ENCODE results near the gene ESRRB.

DNA sequence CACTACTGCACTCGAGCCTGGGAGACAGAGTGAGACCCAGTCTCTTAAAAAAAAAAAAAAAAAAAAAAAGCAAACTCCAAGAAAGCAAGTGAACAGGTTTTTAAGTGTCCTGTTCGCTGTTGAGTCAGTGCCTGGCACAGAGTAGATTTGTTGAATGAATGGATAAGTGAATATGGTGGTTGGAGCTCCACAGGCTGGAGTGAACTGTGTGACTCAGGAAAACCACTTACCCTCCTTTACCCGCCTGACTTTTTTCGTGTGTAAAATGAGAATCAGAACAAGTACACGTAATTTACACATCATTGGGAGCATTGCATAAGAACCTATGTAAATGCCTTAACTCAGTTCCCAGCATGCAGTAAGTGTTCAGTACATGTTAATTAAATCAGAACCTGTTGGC, 24.0 kb upstream of the ESRRB start:
- TF ChIP-seq POLR2A (IDR thresholded peaks at IDR 0.05) = no peak
- TF ChIP-seq, protein P1, sequence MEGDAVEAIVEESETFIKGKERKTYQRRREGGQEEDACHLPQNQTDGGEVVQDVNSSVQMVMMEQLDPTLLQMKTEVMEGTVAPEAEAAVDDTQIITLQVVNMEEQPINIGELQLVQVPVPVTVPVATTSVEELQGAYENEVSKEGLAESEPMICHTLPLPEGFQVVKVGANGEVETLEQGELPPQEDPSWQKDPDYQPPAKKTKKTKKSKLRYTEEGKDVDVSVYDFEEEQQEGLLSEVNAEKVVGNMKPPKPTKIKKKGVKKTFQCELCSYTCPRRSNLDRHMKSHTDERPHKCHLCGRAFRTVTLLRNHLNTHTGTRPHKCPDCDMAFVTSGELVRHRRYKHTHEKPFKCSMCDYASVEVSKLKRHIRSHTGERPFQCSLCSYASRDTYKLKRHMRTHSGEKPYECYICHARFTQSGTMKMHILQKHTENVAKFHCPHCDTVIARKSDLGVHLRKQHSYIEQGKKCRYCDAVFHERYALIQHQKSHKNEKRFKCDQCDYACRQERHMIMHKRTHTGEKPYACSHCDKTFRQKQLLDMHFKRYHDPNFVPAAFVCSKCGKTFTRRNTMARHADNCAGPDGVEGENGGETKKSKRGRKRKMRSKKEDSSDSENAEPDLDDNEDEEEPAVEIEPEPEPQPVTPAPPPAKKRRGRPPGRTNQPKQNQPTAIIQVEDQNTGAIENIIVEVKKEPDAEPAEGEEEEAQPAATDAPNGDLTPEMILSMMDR (IDR thresholded peaks at IDR 0.05) = no peak

All from Peyer's patch (tissue), 4 donors.